Fibroblast of gingiva (primary cell): ENCODE results near the gene GNAZ.
A peak's percentile ranks its signal among the peaks of the same experiment; 100 is the strongest.
"Not testable (repeated sequence)": the region's sequence is repeated elsewhere in the genome, so short reads cannot be mapped to it uniquely, and the experiment has no call there.

Experiments used
- DNase-seq: peaks from one replicate; pipeline ENCODE4 v3.0.0-alpha.2; 2011; ENCODE audit warnings: low read depth

The GNAZ gene

DNA sequence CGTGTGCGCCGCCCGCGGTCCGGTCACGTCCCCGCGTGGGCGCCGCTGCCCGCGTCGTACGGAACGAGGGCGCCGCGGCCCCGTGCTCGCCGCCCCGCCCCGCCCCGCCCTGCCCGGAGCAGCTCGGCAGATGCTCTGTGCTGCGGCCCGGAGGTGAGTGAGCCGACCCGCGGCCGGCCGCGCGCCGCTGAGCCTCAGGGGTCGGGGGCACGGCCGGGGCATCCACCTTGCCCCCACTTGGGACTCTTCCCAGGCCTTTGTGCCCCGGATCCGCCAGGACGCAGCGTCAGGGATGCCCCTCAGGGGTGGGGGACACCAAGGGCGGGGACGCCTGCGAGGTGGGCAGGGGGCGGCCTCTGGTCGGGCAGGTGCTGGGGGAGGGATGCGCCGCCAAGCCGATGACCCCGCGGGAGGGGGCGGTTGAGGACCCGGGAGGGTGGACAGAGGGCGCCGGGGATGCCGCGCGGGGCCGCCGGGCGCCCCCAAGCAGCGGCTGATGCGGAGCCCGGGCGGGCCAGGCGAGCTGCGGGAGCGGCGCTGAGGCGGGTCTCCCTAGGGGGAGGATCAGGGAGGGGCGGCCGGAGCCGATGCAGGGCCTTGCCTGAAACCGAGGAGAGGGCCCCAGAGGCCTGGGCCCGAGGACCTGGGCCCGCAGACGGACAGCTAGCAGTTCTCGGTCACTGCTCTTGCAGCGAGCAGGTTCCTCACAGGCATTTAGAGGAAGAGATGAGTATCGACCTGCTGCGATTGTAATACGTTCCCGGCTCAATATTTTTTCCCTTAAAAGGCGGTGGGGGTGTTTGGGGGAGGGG lies at the start of gene GNAZ:
GNAZ (plus strand) TSS at position 102 of the 812 bp plus-strand sequence. CDS start 25,177 bp downstream, outside the sequence.
- no peak for DNase-seq

- DNase-seq = no peak
Observed at GRCh38 chr22:23020659-23021293, 49.5 kb upstream of the GNAZ start.

GRCh38 chr22:23021660-23022353 lies 48.5 kb upstream of the GNAZ start:
- DNase-seq = not testable (repeated sequence)

DNA sequence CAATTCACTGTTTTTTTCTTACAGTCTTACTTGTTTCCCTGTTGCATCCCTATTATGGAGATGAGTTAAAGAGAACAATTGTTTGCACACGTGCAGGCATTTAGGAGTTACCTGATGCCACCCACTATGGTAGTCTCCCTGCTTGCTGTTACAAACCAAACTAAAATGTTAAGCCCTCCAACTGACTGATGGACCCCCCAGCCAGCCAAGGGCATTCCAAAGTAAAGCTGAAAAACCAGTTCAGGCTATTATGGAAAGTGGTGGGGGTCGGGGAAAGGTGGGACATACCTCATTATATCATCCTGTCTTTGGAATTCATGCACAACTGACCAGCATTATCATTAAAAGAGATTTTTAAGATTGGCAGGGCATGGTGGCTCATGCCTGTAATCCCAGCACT lies 47.0 kb upstream of the GNAZ start:
- no peak for DNase-seq

DNA sequence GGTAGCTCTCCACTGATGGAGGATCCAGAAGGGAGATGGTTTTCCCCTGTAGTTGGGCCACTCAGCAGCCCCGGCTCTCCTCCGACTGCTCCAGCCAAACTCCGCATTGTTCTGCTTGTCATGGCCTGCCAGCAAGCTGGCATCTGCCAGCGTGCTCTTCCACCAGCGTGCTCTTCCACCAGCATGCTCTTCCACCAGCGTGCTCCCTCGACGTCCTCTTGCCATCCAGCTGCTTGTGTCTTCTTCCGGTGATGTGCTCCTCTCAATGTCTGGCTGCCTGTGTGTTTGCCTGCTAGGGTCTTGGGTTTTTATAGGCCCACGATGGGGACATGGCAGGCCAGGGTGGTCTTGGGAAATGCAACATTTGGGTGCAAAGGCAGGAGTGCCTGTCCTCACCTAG lies 43.5 kb upstream of the GNAZ start:
- no peak for DNase-seq

DNA sequence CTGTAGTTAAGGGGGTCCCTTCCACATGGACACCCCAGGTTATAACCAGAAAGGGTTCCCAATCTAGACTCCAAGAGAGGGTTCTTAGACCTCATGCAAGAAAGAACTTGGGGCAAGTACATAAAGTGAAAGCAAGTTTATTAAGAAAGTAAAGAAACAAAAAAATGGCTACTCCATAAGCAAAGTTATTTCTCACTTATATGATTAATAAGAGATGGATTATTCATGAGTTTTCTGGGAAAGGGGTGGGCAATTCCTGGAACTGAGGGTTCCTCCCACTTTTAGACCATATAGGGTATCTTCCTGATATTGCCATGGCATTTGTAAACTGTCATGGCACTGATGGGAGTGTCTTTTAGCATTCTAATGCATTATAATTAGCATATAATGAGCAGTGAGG lies 42.5 kb upstream of the GNAZ start:
- not testable (repeated sequence) for DNase-seq

GRCh38 chr22:23029521-23030228 lies 40.6 kb upstream of the GNAZ start:
- no peak for DNase-seq

- no peak for DNase-seq
Observed at GRCh38 chr22:23031381-23031780, 38.9 kb upstream of the GNAZ start.

- no peak for DNase-seq
Observed at GRCh38 chr22:23031786-23032185, 38.5 kb upstream of the GNAZ start.

DNA sequence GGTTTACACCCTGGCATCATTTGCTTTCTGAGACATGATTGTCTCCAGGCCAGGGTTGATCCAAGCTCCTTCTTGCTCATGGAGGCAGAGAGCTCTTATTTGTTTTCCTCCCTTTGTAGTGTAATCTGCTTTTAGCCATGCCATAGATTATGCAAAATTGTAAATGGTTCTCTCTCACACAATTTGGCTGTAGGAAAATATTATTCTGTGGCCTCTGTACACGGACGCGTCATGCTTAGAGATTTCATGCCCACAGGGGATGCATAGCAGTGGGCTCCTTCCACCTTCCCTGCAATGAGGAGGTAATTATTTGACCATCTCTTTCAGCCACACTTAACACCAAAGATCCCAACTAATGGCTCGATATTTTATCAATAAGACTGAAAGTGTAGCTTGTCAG lies 37.7 kb upstream of the GNAZ start:
- DNase-seq = no peak

- DNase-seq = no peak
Observed at GRCh38 chr22:23033116-23033905, 37.0 kb upstream of the GNAZ start.

DNA sequence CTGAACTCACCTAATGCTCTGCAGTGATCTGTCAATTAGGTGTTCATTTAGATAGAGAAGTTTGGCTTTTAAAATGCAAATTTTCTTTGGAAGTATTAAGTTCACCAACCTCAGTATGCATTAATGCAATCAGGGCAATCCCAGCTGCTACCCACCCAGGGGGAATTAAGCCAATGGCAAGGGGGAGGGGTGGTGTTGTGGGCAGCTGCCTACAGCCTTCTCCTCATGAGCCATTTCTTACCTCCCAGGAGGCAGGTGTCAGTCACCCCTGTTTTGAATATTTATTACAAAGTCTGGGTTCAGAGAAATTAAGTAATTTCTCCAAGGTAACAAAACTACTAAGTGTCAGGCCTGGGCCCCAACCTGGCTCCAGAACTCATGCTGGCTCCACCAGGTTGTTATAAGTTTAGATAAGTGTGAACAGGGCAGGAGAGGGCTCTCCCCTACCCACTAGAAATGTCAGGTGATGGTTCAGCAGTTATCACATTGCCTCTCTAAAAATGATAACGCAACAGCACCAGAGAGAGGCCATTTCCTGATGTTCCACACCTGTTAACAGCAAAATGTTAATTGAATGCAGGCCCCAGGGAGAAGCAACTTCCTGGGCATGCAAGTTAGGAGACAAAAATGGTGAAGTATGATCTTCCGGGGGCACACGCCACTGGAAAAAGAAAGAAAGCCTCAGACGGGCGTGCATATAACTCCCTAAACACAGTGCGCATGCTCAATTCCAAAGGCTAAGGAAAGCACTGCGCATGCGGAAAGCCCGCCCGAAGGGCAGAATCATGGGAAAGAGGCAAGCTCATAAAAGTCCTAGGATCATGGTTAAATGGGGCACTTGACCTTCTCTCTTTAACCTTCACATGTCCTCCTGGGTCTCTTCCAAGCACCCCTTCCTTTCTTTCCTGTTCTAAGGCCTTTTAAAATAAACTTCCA lies 35.4 kb upstream of the GNAZ start:
- no peak for DNase-seq

GRCh38 chr22:23035557-23036277 lies 34.6 kb upstream of the GNAZ start:
- no peak for DNase-seq

- DNase-seq = peak; percentile 44
Observed at GRCh38 chr22:23036684-23037428, 33.5 kb upstream of the GNAZ start.

GRCh38 chr22:23037429-23038333 lies 32.6 kb upstream of the GNAZ start:
- no peak for DNase-seq

DNA sequence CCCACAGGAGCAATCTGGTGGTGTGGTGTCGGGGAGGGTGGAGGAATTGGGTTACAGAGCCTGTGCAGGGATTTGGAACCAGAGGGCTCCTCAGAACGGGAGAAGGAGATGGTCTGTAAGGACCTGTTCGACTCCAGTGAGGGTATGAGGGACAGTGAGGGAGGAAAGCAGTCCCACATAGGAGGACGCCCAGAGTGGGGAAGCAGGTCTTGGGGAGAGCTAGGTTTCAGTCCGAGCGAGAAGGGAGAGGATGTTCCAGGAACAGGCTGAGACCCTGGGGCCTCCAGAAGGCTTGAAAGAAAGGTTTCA lies 32.0 kb upstream of the GNAZ start:
- DNase-seq = no peak

GRCh38 chr22:23038902-23039301 lies 31.4 kb upstream of the GNAZ start:
- DNase-seq = no peak

GRCh38 chr22:23042179-23042578 lies 28.1 kb upstream of the GNAZ start:
- DNase-seq = no peak
